ENCODE results near the gene CDK2. TPM values are rescaled to one million over a fixed set of nuclear protein-coding genes. Genes with fewer than 3 reads are reported as not detected.

CDK2 gene
- total RNA-seq, 1 donor from 2014 or later: 66.9 TPM

DNA sequence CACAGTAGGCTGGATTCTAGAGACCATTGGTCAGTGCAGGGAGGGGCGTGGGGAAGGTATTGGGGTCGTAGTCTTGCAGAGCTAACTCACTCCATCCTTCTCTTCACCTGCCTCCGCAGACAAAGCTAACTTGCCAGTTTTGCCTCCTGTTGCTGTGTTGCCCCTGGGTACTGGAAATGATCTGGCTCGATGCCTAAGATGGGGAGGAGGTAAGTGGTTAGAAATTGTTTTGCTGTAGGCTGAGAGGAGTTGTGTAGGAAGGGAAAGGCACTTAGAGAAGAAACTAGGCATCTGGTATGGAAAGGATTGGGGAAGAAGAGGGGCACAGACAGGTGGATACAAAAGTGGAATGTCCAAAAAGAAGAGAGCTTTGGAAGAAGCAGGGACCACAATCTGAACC is 24.6 kb upstream of the CDK2 start:
- Mint-ChIP-seq H3K4me3 (ENCODE audit: low read depth) (no peak overlapping the region), H3K9me3 (ENCODE audit: low read depth) (no peaks in the 10 kb centered on the region), H3K36me3 (ENCODE audit: insufficient read depth) (no peaks in the 10 kb centered on the region), H3K27ac (peak overlapping the region; percentile 5), H3K4me1 (ENCODE audit: low read depth) (peaks cover 4% of the 10 kb centered on the region), H3K27me3 (peaks cover 32% of the 10 kb centered on the region)
- TF ChIP-seq, protein P1, sequence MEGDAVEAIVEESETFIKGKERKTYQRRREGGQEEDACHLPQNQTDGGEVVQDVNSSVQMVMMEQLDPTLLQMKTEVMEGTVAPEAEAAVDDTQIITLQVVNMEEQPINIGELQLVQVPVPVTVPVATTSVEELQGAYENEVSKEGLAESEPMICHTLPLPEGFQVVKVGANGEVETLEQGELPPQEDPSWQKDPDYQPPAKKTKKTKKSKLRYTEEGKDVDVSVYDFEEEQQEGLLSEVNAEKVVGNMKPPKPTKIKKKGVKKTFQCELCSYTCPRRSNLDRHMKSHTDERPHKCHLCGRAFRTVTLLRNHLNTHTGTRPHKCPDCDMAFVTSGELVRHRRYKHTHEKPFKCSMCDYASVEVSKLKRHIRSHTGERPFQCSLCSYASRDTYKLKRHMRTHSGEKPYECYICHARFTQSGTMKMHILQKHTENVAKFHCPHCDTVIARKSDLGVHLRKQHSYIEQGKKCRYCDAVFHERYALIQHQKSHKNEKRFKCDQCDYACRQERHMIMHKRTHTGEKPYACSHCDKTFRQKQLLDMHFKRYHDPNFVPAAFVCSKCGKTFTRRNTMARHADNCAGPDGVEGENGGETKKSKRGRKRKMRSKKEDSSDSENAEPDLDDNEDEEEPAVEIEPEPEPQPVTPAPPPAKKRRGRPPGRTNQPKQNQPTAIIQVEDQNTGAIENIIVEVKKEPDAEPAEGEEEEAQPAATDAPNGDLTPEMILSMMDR (IDR thresholded peaks at IDR 0.05; ENCODE audit: unreplicated experiment): no peak
- DNase-seq (ENCODE audit: low spot score, unreplicated experiment): no peak

DNA sequence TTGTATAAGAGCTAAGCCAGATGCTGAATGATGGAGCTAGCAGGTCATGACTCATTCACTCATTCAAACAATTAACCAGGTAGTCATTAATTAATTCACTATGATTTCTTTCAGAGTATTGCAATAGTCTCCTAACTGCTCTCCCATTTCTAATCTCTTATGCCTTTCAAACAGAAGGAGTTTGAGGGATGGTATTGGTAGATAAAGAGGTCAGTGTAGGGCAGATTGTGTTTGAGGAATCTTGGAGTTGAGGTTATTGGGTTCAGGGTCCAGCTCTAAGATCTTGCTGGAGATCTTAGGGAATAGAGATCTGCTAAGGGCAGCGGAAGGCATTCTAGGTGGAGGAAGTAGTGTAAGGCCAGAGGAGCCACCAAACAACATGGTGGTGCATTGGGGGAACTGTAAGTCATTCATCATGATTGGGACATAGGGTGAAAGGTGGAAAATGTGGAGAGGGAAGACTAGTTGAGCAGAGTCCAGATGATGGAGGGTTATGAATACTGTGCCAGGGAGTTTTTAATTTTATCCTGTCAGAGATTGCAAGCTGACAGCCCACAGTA is 24.0 kb upstream of the CDK2 start:
- no peak for DNase-seq (ENCODE audit: low spot score, unreplicated experiment)
- Mint-ChIP-seq H3K36me3 (ENCODE audit: insufficient read depth) (no peaks in the 10 kb centered on the region), H3K4me1 (ENCODE audit: low read depth) (peaks cover 4% of the 10 kb centered on the region), H3K9me3 (ENCODE audit: low read depth) (no peaks in the 10 kb centered on the region), H3K27me3 (peaks cover 26% of the 10 kb centered on the region), H3K27ac (no peak overlapping the region), H3K4me3 (ENCODE audit: low read depth) (no peak overlapping the region)
- TF ChIP-seq, protein P1 (IDR thresholded peaks at IDR 0.05; ENCODE audit: unreplicated experiment): no peak

DNA sequence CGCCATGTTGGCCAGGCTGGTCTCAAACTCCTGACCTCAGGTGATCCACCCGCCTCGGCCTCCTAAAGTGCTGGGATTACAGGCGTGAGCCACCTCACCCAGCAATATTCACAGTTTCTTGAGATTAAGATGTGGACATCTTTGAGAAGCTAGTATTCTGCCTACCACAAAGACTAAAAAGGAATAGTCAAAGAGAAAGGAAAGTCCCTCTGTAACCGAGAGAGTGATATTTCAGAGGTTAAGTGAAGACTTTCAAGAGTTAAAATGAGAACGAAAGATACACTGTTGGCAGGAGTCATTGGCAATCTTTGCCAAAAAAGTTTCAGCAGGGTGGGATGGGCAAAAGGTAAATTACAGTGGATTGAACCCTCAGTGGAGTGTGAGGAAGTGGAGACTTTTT is 20.1 kb upstream of the CDK2 start:
- TF ChIP-seq, protein P1 (IDR thresholded peaks at IDR 0.05; ENCODE audit: unreplicated experiment): no peak
- DNase-seq (ENCODE audit: low spot score, unreplicated experiment): no peak
- peaks cover 6% of the 10 kb centered on the region for H3K27me3 Mint-ChIP-seq
- no peaks in the 10 kb centered on the region for H3K36me3 Mint-ChIP-seq (ENCODE audit: insufficient read depth)
- H3K4me1 Mint-ChIP-seq (ENCODE audit: low read depth): peaks cover 2% of the 10 kb centered on the region
- H3K4me3 Mint-ChIP-seq (ENCODE audit: low read depth): no peak overlapping the region
- no peaks in the 10 kb centered on the region for H3K9me3 Mint-ChIP-seq (ENCODE audit: low read depth)
- H3K27ac Mint-ChIP-seq: no peak overlapping the region

DNA sequence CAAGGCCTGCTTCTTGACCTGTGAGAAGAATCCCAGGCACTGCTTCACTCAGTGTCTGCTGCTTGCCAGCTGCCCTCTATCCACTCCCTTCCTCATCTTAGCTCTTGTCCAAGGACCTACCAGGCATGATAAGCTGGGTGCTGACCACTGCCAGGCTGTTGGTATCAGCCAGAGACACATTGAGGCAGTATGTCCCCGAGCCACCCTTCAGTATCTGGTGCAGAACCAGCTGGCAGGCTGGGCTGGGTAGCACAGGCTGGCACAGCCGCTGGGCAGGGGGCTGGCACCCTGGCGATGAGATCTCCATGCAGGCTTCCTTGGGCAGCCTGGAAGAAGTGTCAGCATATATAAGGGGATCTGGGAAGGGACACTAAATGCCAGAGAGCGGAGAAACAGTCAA is 11.3 kb upstream of the CDK2 start:
- TF ChIP-seq, protein P1 (IDR thresholded peaks at IDR 0.05; ENCODE audit: unreplicated experiment): no peak

DNA sequence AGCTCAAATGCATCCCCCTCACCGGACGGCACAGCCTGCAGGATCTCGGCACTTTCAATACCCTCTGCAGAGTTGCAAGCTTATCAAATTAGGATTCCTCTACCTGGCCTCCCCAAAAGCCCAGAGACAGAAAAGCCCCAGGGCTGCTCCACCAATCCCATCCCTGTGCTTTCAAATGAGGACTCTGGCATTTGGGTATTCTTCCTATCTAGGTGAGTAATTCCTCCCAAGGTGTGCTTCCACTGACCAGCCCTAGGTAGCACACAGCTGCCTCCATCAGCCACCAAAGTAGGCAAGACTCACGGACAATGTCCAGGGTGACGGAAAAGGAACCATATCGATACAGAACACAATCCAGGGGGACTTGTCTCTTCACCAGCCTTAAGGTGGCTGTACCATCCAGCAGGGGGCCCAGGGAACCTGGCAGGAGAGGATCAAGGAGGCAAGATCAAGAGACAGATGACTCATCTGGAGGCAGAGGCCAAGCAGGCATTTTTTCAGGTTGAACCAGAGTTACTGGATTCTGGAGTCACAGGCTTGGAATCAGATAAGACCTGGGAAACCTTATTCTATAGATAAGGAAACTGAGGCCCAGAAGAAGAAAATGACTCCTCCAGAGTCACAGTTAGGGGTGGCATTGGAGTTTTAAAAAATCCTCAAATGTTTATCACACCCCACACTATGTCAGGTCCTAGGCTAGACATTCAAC is 10.7 kb upstream of the CDK2 start:
- H3K4me1 Mint-ChIP-seq (ENCODE audit: low read depth): peaks cover 3% of the 10 kb centered on the region
- H3K4me3 Mint-ChIP-seq (ENCODE audit: low read depth): no peak overlapping the region
- H3K36me3 Mint-ChIP-seq (ENCODE audit: insufficient read depth): no peaks in the 10 kb centered on the region
- TF ChIP-seq, protein P1 (IDR thresholded peaks at IDR 0.05; ENCODE audit: unreplicated experiment): peak; percentile 41
- no peaks in the 10 kb centered on the region for H3K9me3 Mint-ChIP-seq (ENCODE audit: low read depth)
- peaks cover 3% of the 10 kb centered on the region for H3K27me3 Mint-ChIP-seq
- H3K27ac Mint-ChIP-seq: no peak overlapping the region
- no peak for DNase-seq (ENCODE audit: low spot score, unreplicated experiment)

More for the DNA sequence above, 11.3 kb upstream of the CDK2 start:
- Mint-ChIP-seq H3K4me1 (ENCODE audit: low read depth) (peaks cover 3% of the 10 kb centered on the region), H3K4me3 (ENCODE audit: low read depth) (no peak overlapping the region), H3K9me3 (ENCODE audit: low read depth) (no peaks in the 10 kb centered on the region), H3K27me3 (peaks cover 3% of the 10 kb centered on the region), H3K36me3 (ENCODE audit: insufficient read depth) (no peaks in the 10 kb centered on the region), H3K27ac (no peak overlapping the region)
- DNase-seq (ENCODE audit: low spot score, unreplicated experiment): no peak
